K562 (cell line): ENCODE measurements around the gene ZNF775. TPM values are rescaled to one million over a fixed set of nuclear protein-coding genes. Genes with fewer than 3 reads are reported as not detected.

Source experiments
- CCNT2 ChIP-seq: IDR thresholded peaks from 2 replicates; pipeline ENCODE4 v1.6.1; 2011; ENCODE audit warnings: borderline replicate concordance, low read depth, mild to moderate bottlenecking, moderate library complexity, mixed read lengths, low read length; ENCODE audit not compliant: insufficient read length; ENCODE audit errors: extremely low read depth
- EP400 ChIP-seq: fragments of 450-650 bp; IDR thresholded peaks from 2 replicates; pipeline ENCODE4 v1.6.1; 2017; ENCODE audit warnings: antibody characterized with exemption, mild to moderate bottlenecking, moderate library complexity
- GTF2E2 ChIP-seq: fragments of 200-800 bp; sonication (Bioruptor generic); IDR thresholded peaks from 2 replicates; pipeline ENCODE4 v1.6.1; 2016; ENCODE audit warnings: missing genetic modification characterization, missing compliant biosample characterization
- HDAC2 ChIP-seq: fragments of 450-650 bp; IDR thresholded peaks from 2 replicates; pipeline ENCODE4 v1.6.1; 2016; ENCODE audit warnings: mild to moderate bottlenecking
- HNRNPUL1 ChIP-seq: fragments of 200-400 bp; formaldehyde crosslinking; IDR thresholded peaks from 2 replicates; pipeline ENCODE4 v1.6.1; 2017; ENCODE audit warnings: low read length
- PHF8 ChIP-seq: fragments of 200-600 bp; sonication (generic); IDR thresholded peaks from 2 replicates; pipeline ENCODE4 v1.6.1; 2012; ENCODE audit warnings: mixed run types, mild to moderate bottlenecking, inconsistent platforms, low read length, moderate library complexity, borderline replicate concordance
- PYGO2 ChIP-seq: fragments of 450-650 bp; IDR thresholded peaks from 2 replicates; pipeline ENCODE4 v1.6.1; 2016; ENCODE audit warnings: mild to moderate bottlenecking, missing genetic modification characterization, moderate library complexity, missing compliant biosample characterization
- SPI1 ChIP-seq: IDR thresholded peaks from 2 replicates; pipeline ENCODE4 v1.6.1; 2011; ENCODE audit warnings: low read depth, low read length, control low read depth, borderline replicate concordance
- TEAD4 ChIP-seq, 2 experiments: sonication (generic) in 1 of 2; formaldehyde crosslinking in 1 of 2; IDR thresholded peaks; 2 replicates each; pipeline versions ENCODE4 v1.6.1 to v1.8.0; 2012 to 2022; ENCODE audit warnings: borderline replicate concordance in 1 of 2, inconsistent platforms in 1 of 2, low read length in 1 of 2, mild to moderate bottlenecking in 1 of 2, missing genetic modification reagents in 1 of 2
- U2AF2 ChIP-seq: fragments of 200-400 bp; formaldehyde crosslinking; optimal IDR thresholded peaks from 2 replicates; pipeline ENCODE3; 2017; ENCODE audit warnings: low read depth, mild to moderate bottlenecking, low read length
- ZKSCAN3 ChIP-seq: fragments of 250-450 bp; sonication (Bioruptor Pico); IDR thresholded peaks from 2 replicates; pipeline ENCODE4 v1.4.0; 2020
- ZNF184 ChIP-seq: sonication (generic); formaldehyde crosslinking; IDR thresholded peaks from 2 replicates; pipeline ENCODE4 v1.5.0; 2020; ENCODE audit warnings: missing genetic modification reagents
- ZNF778 ChIP-seq: fragments of 450-650 bp; formaldehyde crosslinking; IDR thresholded peaks from 2 replicates; pipeline ENCODE4 v1.4.0; 2020; ENCODE audit warnings: mild to moderate bottlenecking, moderate library complexity
- polyA plus RNA-seq, 8 experiments: library from polyadenylated mRNA; depleted of rRNA in 4 of 8; stranded (reverse) in 5 of 8; unstranded in 3 of 8; fragments of >200 nt; fragmentation: Nextera tagmentation in 2 of 8; fragmentation: Illumina TruSeq in 1 of 8; extraction: Ambion mirVana in 2 of 8; extraction: Trizol in 1 of 8; gene quantifications; 2 replicates each; pipeline versions ENCODE4 v1.2.1 to v1.2.3, GENCODE V29; 2011 to 2014; ENCODE audit warnings: inconsistent platforms in 1 of 8, missing spikeins in 1 of 8
- total RNA-seq, 7 experiments: library from RNA; depleted of rRNA in 6 of 7; stranded (reverse); fragments of >200 nt in 6 of 7; fragmentation: Illumina TruSeq in 2 of 7; extraction: Trizol in 2 of 7; gene quantifications; 2 replicates each; pipeline versions ENCODE4 v1.2.1 to v1.2.3, GENCODE V29; 2011 to 2021; ENCODE audit warnings: low replicate concordance in 1 of 7
- TF ChIP-seq, protein P1 (sequence below), 2 experiments: IDR thresholded peaks; 2 replicates each; pipeline ENCODE4 v1.6.1; 2011; ENCODE audit warnings: borderline replicate concordance in 1 of 2, control low read depth in 1 of 2, low read depth in 1 of 2, low read length in 1 of 2, mild to moderate bottlenecking in 1 of 2, mixed read lengths in 1 of 2, moderate library complexity in 1 of 2; ENCODE audit not compliant: insufficient read depth in 1 of 2, insufficient read length in 1 of 2, poor library complexity in 1 of 2, severe bottlenecking in 1 of 2; ENCODE audit errors: extremely low read depth in 1 of 2
- TF ChIP-seq, protein P2 (sequence below), 2 experiments: fragments of 250-450 bp in 1 of 2; fragments of 450-650 bp in 1 of 2; sonication (Bioruptor Pico) in 1 of 2; IDR thresholded peaks; 2 replicates each; pipeline versions ENCODE4 v1.6.1 to v1.8.0; 2016 to 2021; ENCODE audit warnings: mild to moderate bottlenecking in 2 of 2, moderate library complexity in 2 of 2, missing compliant biosample characterization in 1 of 2, missing genetic modification characterization in 1 of 2
- TF ChIP-seq, protein P3 (sequence below): fragments of 450-650 bp; conservative IDR thresholded peaks from 2 replicates; pipeline ENCODE4 v1.6.1; 2016; ENCODE audit warnings: missing genetic modification characterization, low read depth, mild to moderate bottlenecking, missing compliant biosample characterization, moderate library complexity
- TF ChIP-seq, protein P4 (sequence below): sonication (generic); formaldehyde crosslinking; IDR thresholded peaks from 2 replicates; pipeline ENCODE4 v1.8.0; 2023; ENCODE audit warnings: mild to moderate bottlenecking, missing genetic modification reagents
- TF ChIP-seq, protein P5 (sequence below): fragments of 450-650 bp; IDR thresholded peaks from 2 replicates; pipeline ENCODE4 v1.6.1; 2016; ENCODE audit warnings: antibody characterized with exemption
- TF ChIP-seq, protein P6 (sequence below): fragments of 450-650 bp; formaldehyde crosslinking; IDR thresholded peaks from 2 replicates; pipeline ENCODE4 v1.4.0; 2020; ENCODE audit warnings: mild to moderate bottlenecking, mixed read lengths

Gene ZNF775
- total and polyA plus RNA-seq, 9 of the 15 experiments (the other 6 are each of a cell fraction or from before 2014, with no cell fraction given): 0.04 to 18.7 (median 4.9) TPM

DNA sequence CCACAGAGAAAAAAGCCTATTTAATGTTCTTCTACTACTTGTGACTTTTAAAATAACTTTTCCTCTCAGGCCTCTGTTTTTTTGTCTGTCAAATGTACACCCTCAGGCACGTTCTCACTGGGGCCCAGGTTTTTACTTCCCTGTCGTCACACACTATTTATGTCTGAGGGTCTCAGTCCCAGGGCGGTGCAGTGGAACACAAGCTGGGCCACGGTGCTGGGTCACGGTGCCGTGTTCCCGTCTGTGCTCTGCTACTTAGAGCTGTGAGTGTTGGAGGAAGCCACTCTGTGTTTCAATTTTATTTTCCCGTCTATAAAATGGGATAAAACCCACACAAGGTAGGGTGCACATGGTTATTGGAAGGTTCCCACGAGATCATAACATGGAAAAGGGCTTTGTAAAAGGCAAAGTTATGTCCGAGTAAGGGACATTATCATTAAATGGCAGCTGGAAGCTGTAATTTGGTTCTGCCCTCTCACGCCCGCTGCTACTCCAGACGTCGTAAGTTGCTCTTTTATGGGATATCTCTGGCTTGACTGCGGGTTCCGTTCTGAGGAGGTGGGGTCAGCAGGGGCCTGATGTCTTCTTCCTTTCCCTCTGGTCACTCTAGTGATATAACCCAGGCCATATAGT is 25.2 kb downstream of the ZNF775 start (continued):
- TF ChIP-seq, protein P1, sequence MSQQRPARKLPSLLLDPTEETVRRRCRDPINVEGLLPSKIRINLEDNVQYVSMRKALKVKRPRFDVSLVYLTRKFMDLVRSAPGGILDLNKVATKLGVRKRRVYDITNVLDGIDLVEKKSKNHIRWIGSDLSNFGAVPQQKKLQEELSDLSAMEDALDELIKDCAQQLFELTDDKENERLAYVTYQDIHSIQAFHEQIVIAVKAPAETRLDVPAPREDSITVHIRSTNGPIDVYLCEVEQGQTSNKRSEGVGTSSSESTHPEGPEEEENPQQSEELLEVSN (IDR thresholded peaks at IDR 0.05; ENCODE audit: borderline replicate concordance in 1 of 2, extremely low read depth in 1 of 2, insufficient read depth in 1 of 2, insufficient read length in 1 of 2, low read depth in 1 of 2, low read length in 1 of 2, poor library complexity in 1 of 2, severe bottlenecking in 1 of 2): peak; percentile 41 to 61
- TF ChIP-seq U2AF2 (no peak), PYGO2 (tag) (peak; percentile 57; the same call in 1 of the 2 replicates), ZNF184 (CRISPR knock-in tag) (no peak), PHF8 (no peak), ZNF778 (CRISPR knock-in tag) (no peak), ZKSCAN3 (CRISPR knock-in tag) (peak; percentile 76), EP400 (no peak; the same call in 1 of the 2 replicates), GTF2E2 (tag) (no peak), CCNT2 (no peak), HNRNPUL1 (no peak; the same call in 1 of the 2 replicates), SPI1 (0 out of 2 replicates have a peak, but pooled peaks have one; percentile 28), HDAC2 (peak; percentile 59; the same call in 1 of the 2 replicates), TEAD4 (IDR thresholded peaks at IDR 0.05; ENCODE audit: low read length) (peak; percentile 38; the same call in 1 of the 2 replicates), TEAD4 (CRISPR knock-in tag; IDR thresholded peaks at IDR 0.05; ENCODE audit: borderline replicate concordance) (no peak)
- TF ChIP-seq, protein P2, sequence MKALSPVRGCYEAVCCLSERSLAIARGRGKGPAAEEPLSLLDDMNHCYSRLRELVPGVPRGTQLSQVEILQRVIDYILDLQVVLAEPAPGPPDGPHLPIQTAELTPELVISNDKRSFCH (CRISPR knock-in tag; IDR thresholded peaks at IDR 0.05): no peak
- TF ChIP-seq, protein P2 (tag; IDR thresholded peaks at IDR 0.05): peak; percentile 25; the same call in 1 of the 2 replicates
- TF ChIP-seq, protein P3, sequence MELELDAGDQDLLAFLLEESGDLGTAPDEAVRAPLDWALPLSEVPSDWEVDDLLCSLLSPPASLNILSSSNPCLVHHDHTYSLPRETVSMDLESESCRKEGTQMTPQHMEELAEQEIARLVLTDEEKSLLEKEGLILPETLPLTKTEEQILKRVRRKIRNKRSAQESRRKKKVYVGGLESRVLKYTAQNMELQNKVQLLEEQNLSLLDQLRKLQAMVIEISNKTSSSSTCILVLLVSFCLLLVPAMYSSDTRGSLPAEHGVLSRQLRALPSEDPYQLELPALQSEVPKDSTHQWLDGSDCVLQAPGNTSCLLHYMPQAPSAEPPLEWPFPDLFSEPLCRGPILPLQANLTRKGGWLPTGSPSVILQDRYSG (tag): peak; percentile 69
- TF ChIP-seq, protein P4, sequence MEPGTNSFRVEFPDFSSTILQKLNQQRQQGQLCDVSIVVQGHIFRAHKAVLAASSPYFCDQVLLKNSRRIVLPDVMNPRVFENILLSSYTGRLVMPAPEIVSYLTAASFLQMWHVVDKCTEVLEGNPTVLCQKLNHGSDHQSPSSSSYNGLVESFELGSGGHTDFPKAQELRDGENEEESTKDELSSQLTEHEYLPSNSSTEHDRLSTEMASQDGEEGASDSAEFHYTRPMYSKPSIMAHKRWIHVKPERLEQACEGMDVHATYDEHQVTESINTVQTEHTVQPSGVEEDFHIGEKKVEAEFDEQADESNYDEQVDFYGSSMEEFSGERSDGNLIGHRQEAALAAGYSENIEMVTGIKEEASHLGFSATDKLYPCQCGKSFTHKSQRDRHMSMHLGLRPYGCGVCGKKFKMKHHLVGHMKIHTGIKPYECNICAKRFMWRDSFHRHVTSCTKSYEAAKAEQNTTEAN (CRISPR knock-in tag): no peak
- TF ChIP-seq, protein P5, sequence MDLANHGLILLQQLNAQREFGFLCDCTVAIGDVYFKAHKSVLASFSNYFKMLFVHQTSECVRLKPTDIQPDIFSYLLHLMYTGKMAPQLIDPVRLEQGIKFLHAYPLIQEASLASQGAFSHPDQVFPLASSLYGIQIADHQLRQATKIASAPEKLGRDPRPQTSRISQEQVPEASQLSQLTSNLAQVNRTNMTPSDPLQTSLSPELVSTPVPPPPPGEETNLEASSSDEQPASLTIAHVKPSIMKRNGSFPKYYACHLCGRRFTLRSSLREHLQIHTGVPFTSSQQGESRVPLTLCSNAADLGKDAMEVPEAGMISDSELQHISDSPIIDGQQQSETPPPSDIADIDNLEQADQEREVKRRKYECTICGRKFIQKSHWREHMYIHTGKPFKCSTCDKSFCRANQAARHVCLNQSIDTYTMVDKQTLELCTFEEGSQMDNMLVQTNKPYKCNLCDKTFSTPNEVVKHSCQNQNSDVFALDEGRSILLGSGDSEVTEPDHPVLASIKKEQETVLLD: peak; percentile 68; the same call in 1 of the 2 replicates
- TF ChIP-seq, protein P6, sequence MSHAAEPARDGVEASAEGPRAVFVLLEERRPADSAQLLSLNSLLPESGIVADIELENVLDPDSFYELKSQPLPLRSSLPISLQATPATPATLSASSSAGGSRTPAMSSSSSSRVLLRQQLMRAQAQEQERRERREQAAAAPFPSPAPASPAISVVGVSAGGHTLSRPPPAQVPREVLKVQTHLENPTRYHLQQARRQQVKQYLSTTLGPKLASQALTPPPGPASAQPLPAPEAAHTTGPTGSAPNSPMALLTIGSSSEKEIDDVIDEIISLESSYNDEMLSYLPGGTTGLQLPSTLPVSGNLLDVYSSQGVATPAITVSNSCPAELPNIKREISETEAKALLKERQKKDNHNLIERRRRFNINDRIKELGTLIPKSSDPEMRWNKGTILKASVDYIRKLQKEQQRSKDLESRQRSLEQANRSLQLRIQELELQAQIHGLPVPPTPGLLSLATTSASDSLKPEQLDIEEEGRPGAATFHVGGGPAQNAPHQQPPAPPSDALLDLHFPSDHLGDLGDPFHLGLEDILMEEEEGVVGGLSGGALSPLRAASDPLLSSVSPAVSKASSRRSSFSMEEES (CRISPR knock-in tag): no peak
